Naive thymus-derived CD8-positive, alpha-beta T cell (primary cell): Measurements from ENCODE around the gene GUCY2C. TPM values are rescaled to one million over a fixed set of nuclear protein-coding genes. Genes with fewer than 3 reads are reported as not detected.

Source experiments
- ATAC-seq, 2 donors: fragments of 150-1000 bp; cut with Tn5 transposase in 1 of 2; sonication (Bioruptor Pico), chemical (Tn5 transposase) in 1 of 2; 1 replicate in 1 of 2; 2 replicates in 1 of 2; pipeline ENCODE4 v1.10.0; 2021; ENCODE audit warnings: mild to moderate bottlenecking in 2 of 2, moderate library complexity in 2 of 2
- POLR2A ChIA-PET: fragments of 350-600 bp; sonication (Branson Sonifier 250); formaldehyde crosslinking; loops from one replicate; lab custom pipeline; 2021; ENCODE audit warnings: antibody characterized with exemption; lab: Charles Lee
- DNase-seq, 10 donors: peaks; one replicate each; pipeline versions ENCODE4 v3.0.0 to v3.0.0-alpha.2; 2020 to 2022
- H3K27ac Mint-ChIP-seq, 10 donors: one replicate each; pipeline ENCODE4 v1.8.0; 2020 to 2022; ENCODE audit warnings: mild to moderate bottlenecking in 10 of 10, mixed read lengths in 10 of 10, moderate library complexity in 4 of 10, inconsistent platforms in 1 of 10
- H3K27me3 Mint-ChIP-seq, 5 donors: one replicate each; pipeline ENCODE4 v1.8.0; 2021 to 2022; ENCODE audit warnings: mixed read lengths in 5 of 5
- H3K36me3 Mint-ChIP-seq, 3 donors: one replicate each; pipeline ENCODE4 v1.8.0; 2020 to 2022; ENCODE audit warnings: mixed read lengths in 3 of 3, mild to moderate bottlenecking in 2 of 3, inconsistent platforms in 1 of 3
- H3K4me1 Mint-ChIP-seq, 4 donors: one replicate each; pipeline ENCODE4 v1.8.0; 2021 to 2022; ENCODE audit warnings: mixed read lengths in 4 of 4
- H3K4me3 Mint-ChIP-seq, 10 donors: one replicate each; pipeline ENCODE4 v1.8.0; 2020 to 2022; ENCODE audit warnings: mild to moderate bottlenecking in 10 of 10, mixed read lengths in 10 of 10, moderate library complexity in 6 of 10, inconsistent platforms in 1 of 10
- H3K9me3 Mint-ChIP-seq, 9 donors: one replicate each; pipeline ENCODE4 v1.8.0; 2020 to 2022; ENCODE audit warnings: mixed read lengths in 9 of 9, mild to moderate bottlenecking in 3 of 9, inconsistent platforms in 1 of 9, moderate library complexity in 1 of 9
- polyA plus RNA-seq, 3 donors: library from polyadenylated mRNA; unstranded; fragments of 300-500 nt; fragmentation: Illumina TruSeq; gene quantifications; one replicate each; pipeline ENCODE4 v1.2.3, GENCODE V29; 2021
- total RNA-seq, 8 experiments: library from RNA in 2 of 8; stranded (reverse) in 2 of 8; gene quantifications; one replicate each; pipeline ENCODE4 v1.2.3 and lab custom pipeline; 2021 to 2026

GUCY2C gene
- total and polyA plus RNA-seq, 5 experiments from 2014 or later: not detected

DNA sequence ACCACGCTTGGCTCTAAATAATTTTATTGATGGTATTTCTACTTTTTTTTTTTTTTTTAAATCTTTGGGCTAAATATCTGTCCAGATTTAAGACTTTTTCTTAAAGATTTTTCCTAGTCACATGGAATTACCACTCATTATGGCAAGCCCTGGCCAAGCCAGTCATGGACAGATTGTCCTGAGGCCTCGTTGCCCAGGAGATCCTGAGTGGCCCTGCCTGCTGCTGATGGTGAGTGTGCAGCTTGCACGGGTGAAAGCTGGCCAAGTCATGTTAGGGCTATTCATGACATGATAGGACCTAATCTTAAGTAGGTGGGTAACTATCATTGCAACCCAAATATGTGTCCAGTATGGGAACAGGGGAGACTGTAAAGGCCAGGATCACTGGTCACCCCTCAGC lies 27.8 kb downstream of the GUCY2C start:
- ATAC-seq (no peak), DNase-seq (no peak)
- no peaks in the 10 kb centered on the region for H3K36me3 Mint-ChIP-seq
- no peaks in the 10 kb centered on the region for H3K9me3 Mint-ChIP-seq
- H3K27me3 Mint-ChIP-seq: peaks cover 0 to 5% (median under 1%) of the 10 kb centered on the region in 5 donors
- H3K4me3 Mint-ChIP-seq: no peak overlapping the region
- POLR2A ChIA-PET: interaction anchor here (0.6 kb wide), 1 partner anchor 1490 kb away, joined by 4 read pairs; no protein-coding TSS in a partner anchor
- peaks cover 3 to 13% (median 6%) of the 10 kb centered on the region in 4 donors for H3K4me1 Mint-ChIP-seq
- no peak overlapping the region for H3K27ac Mint-ChIP-seq

- DNase-seq (no peak), ATAC-seq (no peak)
- Mint-ChIP-seq H3K4me3 (no peak overlapping the region), H3K4me1 (peaks cover 3 to 13% (median 6%) of the 10 kb centered on the region in 4 donors), H3K27me3 (peaks cover 4 to 12% (median 6%) of the 10 kb centered on the region in 5 donors), H3K27ac (peak overlapping the region in 2 of 10 donors; percentile 5 to 33), H3K9me3 (no peaks in the 10 kb centered on the region), H3K36me3 (no peaks in the 10 kb centered on the region)
- POLR2A ChIA-PET: interaction anchor here (0.7 to 1.5 kb wide), 2 partner anchors 38 to 108 kb away, joined by 5 to 8 read pairs; no protein-coding TSS in a partner anchor
These were observed 30.7 kb downstream of the GUCY2C start for GRCh38 chr12:14665354-14666348.

GRCh38 chr12:14664434-14665023 lies 31.9 kb downstream of the GUCY2C start:
- ATAC-seq (peak; percentile 70), DNase-seq (peak in 7 of 10 donors; percentile 21 to 57 (median 43))
- Mint-ChIP-seq H3K4me3 (no peak overlapping the region), H3K27me3 (peaks cover 4 to 12% (median 6%) of the 10 kb centered on the region in 5 donors), H3K27ac (no peak overlapping the region), H3K4me1 (peaks cover 3 to 13% (median 6%) of the 10 kb centered on the region in 4 donors), H3K36me3 (no peaks in the 10 kb centered on the region), H3K9me3 (no peaks in the 10 kb centered on the region)
- POLR2A ChIA-PET: interaction anchor here (1.5 kb wide), 1 partner anchor 36 kb away, joined by 5 read pairs; no protein-coding TSS in a partner anchor

- peaks cover 4 to 12% (median 6%) of the 10 kb centered on the region in 5 donors for H3K27me3 Mint-ChIP-seq
- H3K4me3 Mint-ChIP-seq: no peak overlapping the region
- no peaks in the 10 kb centered on the region for H3K9me3 Mint-ChIP-seq
- ATAC-seq (no peak), DNase-seq (no peak)
- peaks cover 3 to 13% (median 6%) of the 10 kb centered on the region in 4 donors for H3K4me1 Mint-ChIP-seq
- H3K36me3 Mint-ChIP-seq: no peaks in the 10 kb centered on the region
- POLR2A ChIA-PET: no interaction called here
- H3K27ac Mint-ChIP-seq: no peak overlapping the region
These were observed 33.4 kb downstream of the GUCY2C start for GRCh38 chr12:14663002-14663401.

DNA sequence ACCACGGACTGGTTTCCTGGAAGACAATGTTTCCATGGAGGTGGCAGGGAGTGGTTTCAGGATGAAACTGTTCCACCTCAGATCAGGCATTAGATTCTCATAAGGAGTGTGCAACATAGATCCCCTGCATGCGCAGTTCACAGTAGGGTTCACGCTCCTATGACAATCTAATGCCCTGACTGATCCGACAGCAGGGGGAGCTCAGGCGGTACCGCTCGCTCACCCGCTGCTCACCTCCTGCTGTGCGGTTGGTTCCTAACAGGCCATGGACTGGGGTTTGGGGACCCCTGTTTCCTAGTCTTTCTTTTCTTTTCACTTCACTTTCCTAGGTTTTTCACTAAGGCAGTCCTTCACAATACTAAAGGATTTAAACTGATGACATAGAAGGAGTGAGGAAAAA lies 39.6 kb downstream of the GUCY2C start:
- POLR2A ChIA-PET: no interaction called here
- H3K4me1 Mint-ChIP-seq: no peaks in the 10 kb centered on the region
- H3K27ac Mint-ChIP-seq: no peak overlapping the region
- H3K27me3 Mint-ChIP-seq: peaks cover 2 to 7% (median 4%) of the 10 kb centered on the region in 5 donors
- no peaks in the 10 kb centered on the region for H3K36me3 Mint-ChIP-seq
- ATAC-seq (no peak), DNase-seq (no peak)
- H3K9me3 Mint-ChIP-seq: no peaks in the 10 kb centered on the region
- no peak overlapping the region for H3K4me3 Mint-ChIP-seq

GRCh38 chr12:14655284-14655683 lies 41.1 kb downstream of the GUCY2C start:
- ATAC-seq (no peak), DNase-seq (no peak)
- no peaks in the 10 kb centered on the region for H3K36me3 Mint-ChIP-seq
- peaks cover 0 to 7% (median 0%) of the 10 kb centered on the region in 5 donors for H3K27me3 Mint-ChIP-seq
- H3K4me3 Mint-ChIP-seq: no peak overlapping the region
- H3K9me3 Mint-ChIP-seq: no peaks in the 10 kb centered on the region
- POLR2A ChIA-PET: interaction anchor here (0.7 kb wide), 1 partner anchor 19 kb away, joined by 3 read pairs; no protein-coding TSS in a partner anchor
- H3K27ac Mint-ChIP-seq: no peak overlapping the region
- H3K4me1 Mint-ChIP-seq: no peaks in the 10 kb centered on the region

- no peaks in the 10 kb centered on the region for H3K9me3 Mint-ChIP-seq
- ATAC-seq: no peak
- no peak overlapping the region for H3K27ac Mint-ChIP-seq
- H3K4me3 Mint-ChIP-seq: no peak overlapping the region
- POLR2A ChIA-PET: no interaction called here
- no peak for DNase-seq
- no peaks in the 10 kb centered on the region for H3K4me1 Mint-ChIP-seq
- H3K36me3 Mint-ChIP-seq: no peaks in the 10 kb centered on the region
- H3K27me3 Mint-ChIP-seq: peaks cover 0 to 7% (median 0%) of the 10 kb centered on the region in 5 donors
These were observed 41.6 kb downstream of the GUCY2C start for GRCh38 chr12:14654842-14655241.

DNA sequence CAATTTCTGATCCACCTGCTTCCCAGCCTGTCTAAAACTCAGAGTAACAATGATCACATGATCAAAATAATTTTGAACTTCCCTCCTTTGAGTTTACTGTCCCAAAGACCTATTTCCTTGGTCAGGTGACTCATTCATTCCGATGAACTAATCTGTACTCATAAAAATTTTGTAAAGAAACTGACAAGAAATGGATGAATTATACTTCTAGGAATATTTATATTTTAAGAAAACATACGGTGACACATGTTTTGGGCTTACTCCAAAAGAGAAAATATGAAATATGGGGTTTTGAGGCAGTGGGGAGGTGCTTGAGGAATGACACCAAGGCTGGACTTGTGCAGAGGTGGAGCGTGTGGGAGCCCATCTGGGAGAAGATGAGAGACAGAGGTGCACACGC lies 42.0 kb downstream of the GUCY2C start:
- H3K36me3 Mint-ChIP-seq: no peaks in the 10 kb centered on the region
- no peaks in the 10 kb centered on the region for H3K4me1 Mint-ChIP-seq
- H3K9me3 Mint-ChIP-seq: no peaks in the 10 kb centered on the region
- H3K27ac Mint-ChIP-seq: no peak overlapping the region
- no peak overlapping the region for H3K4me3 Mint-ChIP-seq
- ATAC-seq: no peak
- H3K27me3 Mint-ChIP-seq: peaks cover 0 to 7% (median 0%) of the 10 kb centered on the region in 5 donors
- no peak for DNase-seq
- POLR2A ChIA-PET: no interaction called here

GRCh38 chr12:14652483-14652882 lies 43.9 kb downstream of the GUCY2C start:
- DNase-seq: no peak
- POLR2A ChIA-PET: no interaction called here
- peaks cover 0 to 2% (median 0%) of the 10 kb centered on the region in 4 donors for H3K4me1 Mint-ChIP-seq
- no peak overlapping the region for H3K27ac Mint-ChIP-seq
- ATAC-seq: no peak
- no peaks in the 10 kb centered on the region for H3K9me3 Mint-ChIP-seq
- H3K36me3 Mint-ChIP-seq: no peaks in the 10 kb centered on the region
- peaks cover 0 to 5% (median 0%) of the 10 kb centered on the region in 5 donors for H3K27me3 Mint-ChIP-seq
- H3K4me3 Mint-ChIP-seq: no peak overlapping the region

DNA sequence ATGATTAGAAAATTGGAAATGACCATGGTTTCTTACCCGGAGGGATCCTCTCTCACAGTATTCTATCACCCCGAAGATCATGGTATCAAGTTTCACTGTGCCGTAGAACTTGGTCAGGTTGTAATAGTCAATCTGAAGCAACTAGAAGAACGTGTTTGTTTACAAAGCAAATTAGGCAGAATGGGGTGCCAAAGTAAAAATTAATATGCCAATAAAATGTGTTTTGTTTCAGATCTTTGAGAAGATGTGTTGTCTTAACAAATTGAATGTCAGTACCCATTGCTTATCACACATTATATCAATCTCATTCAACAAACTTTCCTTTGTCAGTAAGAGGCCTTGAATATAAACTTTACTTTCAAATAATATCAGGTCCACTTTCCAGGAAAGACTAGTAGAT lies 45.0 kb downstream of the GUCY2C start:
- Mint-ChIP-seq H3K36me3 (no peaks in the 10 kb centered on the region), H3K4me3 (no peak overlapping the region), H3K27ac (no peak overlapping the region), H3K9me3 (no peaks in the 10 kb centered on the region), H3K4me1 (peaks cover 0 to 2% (median 0%) of the 10 kb centered on the region in 4 donors), H3K27me3 (peaks cover 0 to 5% (median 0%) of the 10 kb centered on the region in 5 donors)
- POLR2A ChIA-PET: no interaction called here
- ATAC-seq: no peak
- no peak for DNase-seq

DNA sequence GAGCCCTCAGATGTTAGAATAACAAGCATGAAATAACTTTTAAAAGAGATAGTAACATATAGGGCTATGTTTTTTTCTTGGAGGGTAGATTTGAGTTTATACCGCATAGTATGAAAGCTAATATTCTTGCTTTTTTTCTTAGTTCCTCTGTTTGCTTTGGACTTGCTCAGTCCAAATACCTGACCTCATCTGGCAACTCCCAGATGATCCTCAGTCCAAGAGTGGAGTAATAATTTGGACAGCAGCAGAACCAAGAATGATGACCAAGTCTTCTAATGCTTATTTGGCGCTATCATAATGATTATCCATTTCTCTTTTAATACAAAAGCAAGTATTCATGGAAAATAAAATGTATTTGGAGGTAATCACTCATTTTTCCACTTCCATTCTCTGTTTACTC lies 45.6 kb downstream of the GUCY2C start:
- DNase-seq (no peak), ATAC-seq (no peak)
- POLR2A ChIA-PET: no interaction called here
- Mint-ChIP-seq H3K36me3 (no peaks in the 10 kb centered on the region), H3K9me3 (no peaks in the 10 kb centered on the region), H3K27ac (no peak overlapping the region), H3K27me3 (peaks cover 0 to 5% (median 0%) of the 10 kb centered on the region in 5 donors), H3K4me3 (no peak overlapping the region), H3K4me1 (peaks cover 0 to 2% (median 0%) of the 10 kb centered on the region in 4 donors)

- H3K27me3 Mint-ChIP-seq: peaks cover 0 to 7% (median 0%) of the 10 kb centered on the region in 5 donors
- peaks cover 6 to 26% (median 21%) of the 10 kb centered on the region in 4 donors for H3K4me1 Mint-ChIP-seq
- ATAC-seq: no peak
- POLR2A ChIA-PET: no interaction called here
- H3K4me3 Mint-ChIP-seq: no peak overlapping the region
- DNase-seq: no peak
- peak overlapping the region in 1 of 10 donors; percentile 7 for H3K27ac Mint-ChIP-seq
- H3K36me3 Mint-ChIP-seq: no peaks in the 10 kb centered on the region
- no peaks in the 10 kb centered on the region for H3K9me3 Mint-ChIP-seq
These were observed 49.2 kb downstream of the GUCY2C start for GRCh38 chr12:14647028-14647750.
